Fibroblast of pulmonary artery (primary cell): ENCODE data around the gene VPS52.
"Not testable (repeated sequence)": the region's sequence is repeated elsewhere in the genome, so short reads cannot be mapped to it uniquely, and the experiment has no call there.

Source experiments
- DNase-seq: peaks from one replicate; pipeline ENCODE4 v3.0.0-alpha.2; 2010; ENCODE audit warnings: low read depth
- H3K4me3 ChIP-seq: replicated peaks from 2 replicates; pipeline ENCODE4 v1.5.1; 2011; ENCODE audit warnings: low read depth, mild to moderate bottlenecking, control low read depth, low read length, moderate library complexity
- TF ChIP-seq, protein P1 (sequence below): IDR thresholded peaks from 2 replicates; pipeline ENCODE4 v1.5.1; 2011; ENCODE audit warnings: mild to moderate bottlenecking, control low read depth, low read length, inconsistent platforms; ENCODE audit errors: missing control alignments

VPS52 gene

DNA sequence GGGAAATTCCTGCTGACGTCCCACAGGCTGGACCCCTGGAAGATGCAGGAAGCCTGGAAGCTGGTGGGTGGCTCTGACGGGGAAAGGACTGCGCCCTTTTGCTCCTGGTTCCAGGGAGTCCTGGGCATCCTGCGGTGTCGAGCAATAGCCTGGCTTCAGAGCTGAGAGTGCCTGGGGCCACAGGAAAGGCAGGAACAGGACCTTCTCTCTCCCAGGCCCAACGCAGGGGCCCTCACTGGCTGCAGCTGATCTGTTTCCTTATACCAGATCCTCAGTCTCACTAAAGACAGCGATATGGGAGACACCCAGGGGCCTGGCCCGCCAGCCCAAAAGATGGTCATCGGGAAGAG is 6.7 kb upstream of the VPS52 start:
- TF ChIP-seq, protein P1, sequence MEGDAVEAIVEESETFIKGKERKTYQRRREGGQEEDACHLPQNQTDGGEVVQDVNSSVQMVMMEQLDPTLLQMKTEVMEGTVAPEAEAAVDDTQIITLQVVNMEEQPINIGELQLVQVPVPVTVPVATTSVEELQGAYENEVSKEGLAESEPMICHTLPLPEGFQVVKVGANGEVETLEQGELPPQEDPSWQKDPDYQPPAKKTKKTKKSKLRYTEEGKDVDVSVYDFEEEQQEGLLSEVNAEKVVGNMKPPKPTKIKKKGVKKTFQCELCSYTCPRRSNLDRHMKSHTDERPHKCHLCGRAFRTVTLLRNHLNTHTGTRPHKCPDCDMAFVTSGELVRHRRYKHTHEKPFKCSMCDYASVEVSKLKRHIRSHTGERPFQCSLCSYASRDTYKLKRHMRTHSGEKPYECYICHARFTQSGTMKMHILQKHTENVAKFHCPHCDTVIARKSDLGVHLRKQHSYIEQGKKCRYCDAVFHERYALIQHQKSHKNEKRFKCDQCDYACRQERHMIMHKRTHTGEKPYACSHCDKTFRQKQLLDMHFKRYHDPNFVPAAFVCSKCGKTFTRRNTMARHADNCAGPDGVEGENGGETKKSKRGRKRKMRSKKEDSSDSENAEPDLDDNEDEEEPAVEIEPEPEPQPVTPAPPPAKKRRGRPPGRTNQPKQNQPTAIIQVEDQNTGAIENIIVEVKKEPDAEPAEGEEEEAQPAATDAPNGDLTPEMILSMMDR, result no peak
- no peak overlapping the region for H3K4me3 ChIP-seq
- DNase-seq, result no peak

DNA sequence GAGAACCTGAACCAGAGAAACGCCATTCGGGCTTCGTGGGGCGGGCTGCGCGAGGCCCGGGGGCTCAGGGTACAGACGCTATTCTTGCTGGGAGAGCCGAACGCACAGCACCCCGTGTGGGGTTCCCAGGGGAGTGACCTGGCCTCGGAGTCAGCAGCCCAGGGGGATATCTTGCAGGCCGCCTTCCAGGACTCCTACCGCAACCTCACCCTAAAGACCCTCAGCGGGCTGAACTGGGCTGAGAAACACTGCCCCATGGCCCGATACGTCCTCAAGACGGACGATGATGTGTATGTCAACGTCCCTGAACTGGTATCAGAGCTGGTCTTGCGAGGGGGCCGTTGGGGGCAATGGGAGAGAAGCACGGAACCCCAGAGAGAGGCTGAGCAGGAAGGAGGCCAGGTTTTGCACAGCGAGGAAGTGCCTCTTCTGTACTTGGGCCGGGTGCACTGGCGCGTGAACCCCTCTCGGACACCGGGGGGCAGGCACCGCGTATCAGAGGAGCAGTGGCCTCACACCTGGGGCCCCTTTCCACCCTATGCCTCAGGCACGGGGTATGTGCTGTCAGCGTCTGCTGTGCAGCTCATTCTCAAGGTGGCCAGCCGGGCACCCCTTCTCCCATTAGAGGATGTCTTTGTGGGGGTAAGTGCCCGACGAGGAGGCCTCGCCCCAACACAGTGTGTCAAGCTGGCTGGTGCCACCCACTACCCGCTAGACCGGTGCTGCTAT is 6.2 kb upstream of the VPS52 start:
- peak overlapping the region; percentile 56 for H3K4me3 ChIP-seq
- TF ChIP-seq, protein P1, result no peak
- no peak for DNase-seq

DNA sequence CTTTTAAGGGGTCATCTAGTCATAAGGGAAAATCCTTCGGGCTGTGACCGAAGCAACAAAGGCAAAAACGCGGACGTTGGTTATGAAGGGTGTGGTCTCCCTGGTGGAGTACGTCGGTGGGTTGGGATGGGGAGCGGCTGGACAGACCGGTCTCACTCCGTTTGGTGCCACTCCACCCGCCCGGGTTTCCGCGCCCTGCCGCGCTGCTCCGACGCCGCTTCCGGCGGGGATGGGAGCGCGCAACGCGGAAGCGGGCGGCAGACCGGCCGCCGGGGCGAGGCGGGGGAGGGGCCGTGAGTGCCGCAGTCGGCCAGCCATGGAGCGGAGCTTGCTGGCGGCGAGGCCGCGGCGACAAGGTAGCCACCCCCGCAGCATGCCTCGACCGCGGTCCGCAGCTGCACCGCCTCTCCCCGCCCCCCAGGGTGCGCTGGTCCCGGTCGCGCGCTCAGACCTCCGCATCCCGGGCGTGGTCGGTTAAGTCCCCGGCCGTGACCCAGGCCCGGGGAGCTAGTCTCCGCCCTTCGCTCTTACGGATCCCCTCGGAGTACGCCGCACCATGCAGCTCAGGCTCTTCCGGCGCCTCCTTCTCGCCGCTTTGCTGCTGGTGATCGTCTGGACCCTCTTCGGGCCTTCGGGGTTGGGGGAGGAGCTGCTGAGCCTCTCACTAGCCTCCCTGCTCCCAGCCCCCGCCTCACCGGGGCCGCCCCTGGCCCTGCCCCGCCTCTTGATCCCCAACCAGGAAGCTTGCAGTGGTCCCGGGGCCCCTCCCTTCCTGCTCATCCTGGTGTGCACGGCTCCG is 5.4 kb upstream of the VPS52 start, which contains the start of gene B3GALT4:
TSS of gene B3GALT4 (plus strand) at position 260 of the 799 bp plus-strand sequence. CDS start at position 557, 297 bp downstream.
- TF ChIP-seq, protein P1, result peak; percentile 16
- DNase-seq, result peak; percentile 60
- H3K4me3 ChIP-seq, result peak within 1 kb of the TSS; percentile 56

DNA sequence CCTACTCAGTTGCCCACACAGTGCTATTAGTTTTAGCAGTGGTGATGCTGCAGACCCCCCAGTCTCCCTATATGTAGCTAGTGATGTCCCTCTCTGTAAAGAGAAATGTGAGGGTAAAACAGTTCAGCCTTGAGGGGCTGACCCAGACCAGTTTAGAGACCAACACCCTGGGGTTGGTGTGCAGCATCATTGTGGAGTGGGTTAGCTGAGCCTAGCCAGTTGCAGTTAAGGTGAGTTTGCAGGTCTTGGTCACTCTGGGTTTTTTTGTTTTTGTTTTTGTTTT is 4.8 kb upstream of the VPS52 start:
- TF ChIP-seq, protein P1, result no peak
- peak overlapping the region; percentile 56 for H3K4me3 ChIP-seq
- DNase-seq, result no peak

DNA sequence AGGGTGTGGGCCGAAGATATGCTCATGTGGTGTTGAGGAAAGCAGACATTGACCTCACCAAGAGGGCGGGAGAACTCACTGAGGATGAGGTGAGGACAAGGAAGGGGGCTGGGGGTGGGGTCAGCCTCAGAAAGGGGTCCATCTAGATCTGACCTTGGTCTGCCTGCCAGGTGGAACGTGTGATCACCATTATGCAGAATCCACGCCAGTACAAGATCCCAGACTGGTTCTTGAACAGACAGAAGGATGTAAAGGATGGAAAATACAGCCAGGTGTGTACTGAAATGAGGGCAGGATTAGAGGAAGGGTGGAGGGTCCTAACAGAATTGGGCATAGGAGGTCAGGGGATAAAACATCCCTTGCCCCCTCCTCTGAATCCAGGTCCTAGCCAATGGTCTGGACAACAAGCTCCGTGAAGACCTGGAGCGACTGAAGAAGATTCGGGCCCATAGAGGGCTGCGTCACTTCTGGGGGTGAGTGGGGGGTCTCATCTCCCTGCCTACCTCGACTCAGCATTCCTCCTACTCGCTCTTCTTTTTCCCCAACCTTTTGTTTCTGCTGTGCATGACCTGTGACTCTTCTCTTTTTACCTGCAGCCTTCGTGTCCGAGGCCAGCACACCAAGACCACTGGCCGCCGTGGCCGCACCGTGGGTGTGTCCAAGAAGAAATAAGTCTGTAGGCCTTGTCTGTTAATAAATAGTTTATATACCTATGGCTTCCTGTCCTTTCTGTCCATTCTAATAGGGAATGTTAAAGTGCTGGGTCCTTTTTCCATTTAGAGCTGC is 4.3 kb upstream of the VPS52 start:
- DNase-seq, result not testable (repeated sequence)
- H3K4me3 ChIP-seq, result peak overlapping the region; percentile 56

DNA sequence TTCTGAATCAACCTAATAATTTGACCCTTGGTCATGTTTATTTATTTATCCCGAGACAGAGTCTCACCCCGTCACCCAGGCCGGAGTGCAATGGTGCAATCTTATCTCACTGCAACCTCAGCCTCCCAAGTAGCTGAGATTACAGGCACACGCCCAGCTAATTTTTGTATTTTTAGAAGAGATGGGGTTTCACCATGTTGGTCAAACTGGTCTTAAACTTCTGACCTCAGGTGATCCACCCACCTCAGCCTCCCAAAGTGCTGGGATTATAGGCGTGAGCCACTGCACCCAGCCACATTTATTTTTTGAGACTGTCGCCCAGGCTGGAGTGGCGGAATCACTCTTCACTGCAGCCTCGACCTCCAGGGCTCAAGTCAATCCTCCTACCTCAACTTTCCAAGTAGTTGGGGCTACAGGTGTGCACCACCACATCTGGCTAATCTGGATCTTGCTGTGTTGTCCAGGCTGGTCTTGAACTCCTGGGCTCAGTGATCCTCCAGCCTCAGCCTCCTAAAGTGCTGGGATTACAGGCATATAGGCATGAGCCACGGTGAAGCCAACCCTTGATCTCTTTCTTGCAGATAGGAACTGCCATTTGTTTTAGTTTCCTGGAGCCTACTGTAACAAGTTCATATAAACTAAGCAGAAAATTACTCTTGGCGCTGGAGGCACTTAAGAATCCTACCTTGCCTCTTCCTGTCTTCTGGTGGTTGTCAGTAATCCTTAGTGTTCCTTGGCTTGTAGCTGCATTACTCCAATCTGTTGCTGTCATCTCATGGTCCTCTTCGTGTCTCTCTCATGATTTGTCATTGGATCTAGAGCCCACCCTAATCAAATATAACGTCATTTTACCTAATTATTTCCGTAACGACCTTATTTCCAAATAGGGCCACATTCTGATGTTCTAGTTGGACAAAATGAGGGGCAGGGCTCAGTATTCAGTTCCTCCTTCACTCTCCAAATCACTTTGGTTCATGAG is 2.5 kb upstream of the VPS52 start:
- H3K4me3 ChIP-seq, result peak overlapping the region; percentile 100
- no peak for DNase-seq
- TF ChIP-seq, protein P1, result no peak
